Sigmoid colon (tissue), 4 donors: ENCODE data around the gene FIGLA.

ENCODE experiments used
- POLR2A ChIP-seq, 2 donors: fragments of 450-650 bp; IDR thresholded peaks; one replicate each; pipeline ENCODE4 v1.6.1; 2016; ENCODE audit warnings: antibody characterized with exemption in 2 of 2, mild to moderate bottlenecking in 2 of 2, moderate library complexity in 2 of 2
- POLR2AphosphoS5 ChIP-seq, 4 donors: sonication (generic); formaldehyde crosslinking; IDR thresholded peaks; one replicate each; pipeline ENCODE4 v1.6.1; 2017; ENCODE audit warnings: antibody characterized with exemption in 4 of 4
- TF ChIP-seq, protein P1 (sequence below), 4 experiments: fragments of 450-650 bp in 3 of 4; fragments of 200-600 bp in 1 of 4; IDR thresholded peaks; one replicate each; pipeline ENCODE4 v1.5.1; 2016 to 2019; ENCODE audit warnings: antibody characterized with exemption in 4 of 4, mild to moderate bottlenecking in 3 of 4, moderate library complexity in 2 of 4

DNA sequence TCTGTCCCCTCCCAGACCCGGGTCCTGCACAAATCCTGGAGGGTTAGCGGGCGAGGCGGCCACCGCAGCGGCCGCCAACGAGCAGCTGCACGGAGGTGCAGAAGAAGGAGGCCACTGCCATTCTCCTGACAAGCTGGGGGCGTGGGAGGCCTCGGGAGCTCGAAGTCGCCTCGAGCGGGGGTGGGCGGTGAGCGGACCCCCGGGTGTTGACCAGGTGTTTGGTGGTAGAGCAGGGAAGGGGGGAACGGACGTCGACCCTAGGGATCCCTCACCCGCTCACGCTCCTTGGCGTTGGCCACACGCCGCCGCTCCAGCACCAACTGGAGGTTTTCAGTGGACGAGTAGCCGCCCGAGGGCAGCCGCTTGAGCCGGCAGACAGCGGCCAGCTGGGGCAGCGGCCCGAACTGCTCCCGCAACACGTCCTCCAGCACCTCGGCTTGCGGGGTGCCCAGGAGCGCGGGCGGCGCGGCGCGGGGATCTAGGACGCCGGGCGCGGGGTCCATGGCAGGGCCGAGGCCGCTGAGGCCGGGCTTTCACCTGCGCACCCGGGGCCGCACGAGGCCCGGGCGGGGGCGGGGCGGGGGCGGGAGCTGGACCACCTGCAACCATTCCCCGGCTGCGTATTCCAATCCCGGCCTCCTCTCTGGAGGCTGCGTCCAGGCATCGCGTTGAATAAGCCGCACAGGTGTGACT is at the start of gene FIGLA:
- TF ChIP-seq, protein P1, sequence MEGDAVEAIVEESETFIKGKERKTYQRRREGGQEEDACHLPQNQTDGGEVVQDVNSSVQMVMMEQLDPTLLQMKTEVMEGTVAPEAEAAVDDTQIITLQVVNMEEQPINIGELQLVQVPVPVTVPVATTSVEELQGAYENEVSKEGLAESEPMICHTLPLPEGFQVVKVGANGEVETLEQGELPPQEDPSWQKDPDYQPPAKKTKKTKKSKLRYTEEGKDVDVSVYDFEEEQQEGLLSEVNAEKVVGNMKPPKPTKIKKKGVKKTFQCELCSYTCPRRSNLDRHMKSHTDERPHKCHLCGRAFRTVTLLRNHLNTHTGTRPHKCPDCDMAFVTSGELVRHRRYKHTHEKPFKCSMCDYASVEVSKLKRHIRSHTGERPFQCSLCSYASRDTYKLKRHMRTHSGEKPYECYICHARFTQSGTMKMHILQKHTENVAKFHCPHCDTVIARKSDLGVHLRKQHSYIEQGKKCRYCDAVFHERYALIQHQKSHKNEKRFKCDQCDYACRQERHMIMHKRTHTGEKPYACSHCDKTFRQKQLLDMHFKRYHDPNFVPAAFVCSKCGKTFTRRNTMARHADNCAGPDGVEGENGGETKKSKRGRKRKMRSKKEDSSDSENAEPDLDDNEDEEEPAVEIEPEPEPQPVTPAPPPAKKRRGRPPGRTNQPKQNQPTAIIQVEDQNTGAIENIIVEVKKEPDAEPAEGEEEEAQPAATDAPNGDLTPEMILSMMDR (IDR thresholded peaks at IDR 0.05) = no peak
- TF ChIP-seq POLR2A (IDR thresholded peaks at IDR 0.05) = no peak
- TF ChIP-seq POLR2AphosphoS5 (IDR thresholded peaks at IDR 0.05) = no peak
